Measurements from ENCODE around the gene CORO6. TPM values are rescaled to one million over a fixed set of nuclear protein-coding genes. Genes with fewer than 3 reads are reported as not detected.

CORO6 gene
- total RNA-seq, 1 donor from 2014 or later: 6.7 TPM

- peaks cover 5% of the 10 kb centered on the region for H3K36me3 Mint-ChIP-seq (ENCODE audit: low read depth)
- peaks cover 16% of the 10 kb centered on the region for H3K4me1 Mint-ChIP-seq (ENCODE audit: low read depth)
- no peak for DNase-seq (ENCODE audit: low spot score)
- H3K4me3 Mint-ChIP-seq (ENCODE audit: unreplicated experiment): no peak overlapping the region
- no peaks in the 10 kb centered on the region for H3K27me3 Mint-ChIP-seq (ENCODE audit: low read depth)
- TF ChIP-seq, protein P1, sequence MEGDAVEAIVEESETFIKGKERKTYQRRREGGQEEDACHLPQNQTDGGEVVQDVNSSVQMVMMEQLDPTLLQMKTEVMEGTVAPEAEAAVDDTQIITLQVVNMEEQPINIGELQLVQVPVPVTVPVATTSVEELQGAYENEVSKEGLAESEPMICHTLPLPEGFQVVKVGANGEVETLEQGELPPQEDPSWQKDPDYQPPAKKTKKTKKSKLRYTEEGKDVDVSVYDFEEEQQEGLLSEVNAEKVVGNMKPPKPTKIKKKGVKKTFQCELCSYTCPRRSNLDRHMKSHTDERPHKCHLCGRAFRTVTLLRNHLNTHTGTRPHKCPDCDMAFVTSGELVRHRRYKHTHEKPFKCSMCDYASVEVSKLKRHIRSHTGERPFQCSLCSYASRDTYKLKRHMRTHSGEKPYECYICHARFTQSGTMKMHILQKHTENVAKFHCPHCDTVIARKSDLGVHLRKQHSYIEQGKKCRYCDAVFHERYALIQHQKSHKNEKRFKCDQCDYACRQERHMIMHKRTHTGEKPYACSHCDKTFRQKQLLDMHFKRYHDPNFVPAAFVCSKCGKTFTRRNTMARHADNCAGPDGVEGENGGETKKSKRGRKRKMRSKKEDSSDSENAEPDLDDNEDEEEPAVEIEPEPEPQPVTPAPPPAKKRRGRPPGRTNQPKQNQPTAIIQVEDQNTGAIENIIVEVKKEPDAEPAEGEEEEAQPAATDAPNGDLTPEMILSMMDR (IDR thresholded peaks at IDR 0.05): no peak
- no peak overlapping the region for H3K27ac Mint-ChIP-seq (ENCODE audit: unreplicated experiment)
- no peaks in the 10 kb centered on the region for H3K9me3 Mint-ChIP-seq (ENCODE audit: low read depth)
Measured at GRCh38 chr17:29649359-29649758, 26.6 kb upstream of the CORO6 start.

GRCh38 chr17:29648005-29648404 is 25.3 kb upstream of the CORO6 start:
- H3K27me3 Mint-ChIP-seq (ENCODE audit: low read depth): no peaks in the 10 kb centered on the region
- H3K9me3 Mint-ChIP-seq (ENCODE audit: low read depth): no peaks in the 10 kb centered on the region
- no peak for DNase-seq (ENCODE audit: low spot score)
- no peak overlapping the region for H3K27ac Mint-ChIP-seq (ENCODE audit: unreplicated experiment)
- TF ChIP-seq, protein P1 (IDR thresholded peaks at IDR 0.05): no peak
- peaks cover 18% of the 10 kb centered on the region for H3K4me1 Mint-ChIP-seq (ENCODE audit: low read depth)
- no peak overlapping the region for H3K4me3 Mint-ChIP-seq (ENCODE audit: unreplicated experiment)
- peaks cover 5% of the 10 kb centered on the region for H3K36me3 Mint-ChIP-seq (ENCODE audit: low read depth)

GRCh38 chr17:29645515-29646051 is 22.9 kb upstream of the CORO6 start:
- no peak overlapping the region for H3K4me3 Mint-ChIP-seq (ENCODE audit: unreplicated experiment)
- peaks cover 5% of the 10 kb centered on the region for H3K36me3 Mint-ChIP-seq (ENCODE audit: low read depth)
- H3K27ac Mint-ChIP-seq (ENCODE audit: unreplicated experiment): peak overlapping the region; percentile 75
- TF ChIP-seq, protein P1 (IDR thresholded peaks at IDR 0.05): no peak
- no peaks in the 10 kb centered on the region for H3K27me3 Mint-ChIP-seq (ENCODE audit: low read depth)
- no peak for DNase-seq (ENCODE audit: low spot score)
- no peaks in the 10 kb centered on the region for H3K9me3 Mint-ChIP-seq (ENCODE audit: low read depth)
- peaks cover 35% of the 10 kb centered on the region for H3K4me1 Mint-ChIP-seq (ENCODE audit: low read depth)

DNA sequence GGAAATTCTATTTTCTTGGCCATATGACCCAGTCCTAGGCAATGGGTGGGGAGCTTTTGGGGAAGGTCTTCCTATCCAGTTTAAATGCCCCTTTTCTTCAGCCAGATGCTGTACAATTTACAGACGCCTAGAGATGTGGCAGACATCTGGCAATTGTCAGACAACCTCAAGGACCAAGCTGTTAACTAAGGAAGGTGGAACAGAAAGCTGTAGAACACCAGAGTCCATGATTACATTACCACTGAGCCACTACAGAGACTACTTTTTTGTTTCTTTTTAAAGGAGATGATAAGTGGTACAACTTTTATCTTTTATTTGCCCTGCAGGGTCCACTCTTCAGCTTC is 21.1 kb upstream of the CORO6 start:
- Mint-ChIP-seq H3K36me3 (ENCODE audit: low read depth) (peaks cover 5% of the 10 kb centered on the region), H3K27ac (ENCODE audit: unreplicated experiment) (no peak overlapping the region), H3K4me1 (ENCODE audit: low read depth) (peaks cover 51% of the 10 kb centered on the region), H3K9me3 (ENCODE audit: low read depth) (no peaks in the 10 kb centered on the region), H3K27me3 (ENCODE audit: low read depth) (no peaks in the 10 kb centered on the region), H3K4me3 (ENCODE audit: unreplicated experiment) (no peak overlapping the region)
- no peak for DNase-seq (ENCODE audit: low spot score)
- TF ChIP-seq, protein P1 (IDR thresholded peaks at IDR 0.05): no peak

DNA sequence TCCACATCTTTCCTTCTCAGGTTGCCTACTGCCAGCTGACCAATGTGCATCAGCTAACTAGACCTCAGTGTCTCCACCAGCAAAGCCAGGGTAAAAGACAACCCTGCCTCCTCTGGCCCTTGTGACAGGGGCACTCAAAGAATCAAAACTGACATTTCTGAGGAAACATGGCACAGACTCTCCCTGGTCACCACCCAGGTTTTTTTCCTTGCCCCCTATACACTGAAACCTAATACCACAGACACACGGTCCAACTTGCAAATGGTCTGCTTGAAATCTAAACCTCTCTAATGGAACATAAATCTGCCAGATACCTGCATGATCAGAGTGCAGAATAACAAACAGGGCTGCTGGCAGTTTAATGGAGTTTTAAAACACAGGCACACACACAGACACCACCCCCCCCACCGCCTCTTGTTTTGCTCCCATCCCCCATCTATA is 19.5 kb upstream of the CORO6 start:
- TF ChIP-seq, protein P1 (IDR thresholded peaks at IDR 0.05): no peak
- Mint-ChIP-seq H3K4me1 (ENCODE audit: low read depth) (peaks cover 52% of the 10 kb centered on the region), H3K27ac (ENCODE audit: unreplicated experiment) (peak overlapping the region; percentile 39), H3K9me3 (ENCODE audit: low read depth) (no peaks in the 10 kb centered on the region), H3K4me3 (ENCODE audit: unreplicated experiment) (no peak overlapping the region), H3K36me3 (ENCODE audit: low read depth) (no peaks in the 10 kb centered on the region), H3K27me3 (ENCODE audit: low read depth) (no peaks in the 10 kb centered on the region)
- DNase-seq (ENCODE audit: low spot score): no peak
